GM18517 (cell line): ENCODE measurements around the gene KCTD21.
"Not testable (repeated sequence)": the region's sequence is repeated elsewhere in the genome, so short reads cannot be mapped to it uniquely, and the experiment has no call there.

Experiments
- ATAC-seq: cut with Tn5 transposase; IDR thresholded peaks from one replicate; pipeline ENCODE4 v1.9.1; 2021; ENCODE audit warnings: mild to moderate bottlenecking, moderate library complexity; ENCODE audit not compliant: unreplicated experiment

Gene KCTD21

GRCh38 chr11:78179459-78180071 is 8.9 kb downstream of the KCTD21 start:
- ATAC-seq, result no peak

- no peak for ATAC-seq
Observed at GRCh38 chr11:78177216-78177615, 11.2 kb downstream of the KCTD21 start.

- no peak for ATAC-seq
Observed at GRCh38 chr11:78176605-78177141, 11.8 kb downstream of the KCTD21 start.

- ATAC-seq, result not testable (repeated sequence)
Observed at GRCh38 chr11:78175862-78176261, 12.6 kb downstream of the KCTD21 start.

- no peak for ATAC-seq
Observed at GRCh38 chr11:78171951-78172350, 16.5 kb downstream of the KCTD21 start.

GRCh38 chr11:78170874-78171549 is 17.4 kb downstream of the KCTD21 start:
- no peak for ATAC-seq

- ATAC-seq, result no peak
Observed at GRCh38 chr11:78170413-78170812, 18.0 kb downstream of the KCTD21 start.

- ATAC-seq, result no peak
Observed at GRCh38 chr11:78168539-78169477, 19.6 kb downstream of the KCTD21 start.

- ATAC-seq, result no peak
Observed at GRCh38 chr11:78166855-78167469, 21.5 kb downstream of the KCTD21 start.

- no peak for ATAC-seq
Observed at GRCh38 chr11:78164471-78164870, 24.0 kb downstream of the KCTD21 start.

GRCh38 chr11:78163828-78164227 is 24.6 kb downstream of the KCTD21 start:
- no peak for ATAC-seq

GRCh38 chr11:78161962-78162371 is 26.5 kb downstream of the KCTD21 start:
- no peak for ATAC-seq

GRCh38 chr11:78161346-78161745 is 27.1 kb downstream of the KCTD21 start:
- ATAC-seq, result no peak

GRCh38 chr11:78160557-78160956 is 27.9 kb downstream of the KCTD21 start:
- no peak for ATAC-seq

- ATAC-seq, result no peak
Observed at GRCh38 chr11:78158987-78159652, 29.3 kb downstream of the KCTD21 start.

GRCh38 chr11:78156127-78156844 is 32.1 kb downstream of the KCTD21 start:
- ATAC-seq, result no peak

- ATAC-seq, result no peak
Observed at GRCh38 chr11:78151804-78152203, 36.6 kb downstream of the KCTD21 start.

GRCh38 chr11:78150754-78151153 is 37.7 kb downstream of the KCTD21 start:
- ATAC-seq, result no peak

- ATAC-seq, result no peak
Observed at GRCh38 chr11:78150346-78150745, 38.1 kb downstream of the KCTD21 start.

- no peak for ATAC-seq
Observed at GRCh38 chr11:78149646-78150045, 38.8 kb downstream of the KCTD21 start.
